ENCODE measurements around the gene GALNTL6.

GRCh38 chr4:172147687-172148086 lies 334.5 kb downstream of the GALNTL6 start:
- no peak for TF ChIP-seq JUN (IDR thresholded peaks at IDR 0.05; ENCODE audit: borderline replicate concordance, insufficient read depth, insufficient read length, low read depth)
- no peak for TF ChIP-seq MAX (IDR thresholded peaks at IDR 0.05; ENCODE audit: insufficient read depth, insufficient read length)
- no peak for TF ChIP-seq CTCF (IDR thresholded peaks at IDR 0.05; ENCODE audit: extremely low read depth in 1 of 2, insufficient read depth in 1 of 2, low read depth in 1 of 2, low read length in 2 of 2)
- no peak for TF ChIP-seq POLR2A (IDR thresholded peaks at IDR 0.05; ENCODE audit: low read depth, low read length)

Data from endothelial cell of umbilical vein (primary cell).